ENCODE data around the gene RPS6KA2.
A peak's percentile ranks its signal among the peaks of the same experiment; 100 is the strongest.
"Not testable (repeated sequence)": the region's sequence is repeated elsewhere in the genome, so short reads cannot be mapped to it uniquely, and the experiment has no call there.

RPS6KA2 gene

DNA sequence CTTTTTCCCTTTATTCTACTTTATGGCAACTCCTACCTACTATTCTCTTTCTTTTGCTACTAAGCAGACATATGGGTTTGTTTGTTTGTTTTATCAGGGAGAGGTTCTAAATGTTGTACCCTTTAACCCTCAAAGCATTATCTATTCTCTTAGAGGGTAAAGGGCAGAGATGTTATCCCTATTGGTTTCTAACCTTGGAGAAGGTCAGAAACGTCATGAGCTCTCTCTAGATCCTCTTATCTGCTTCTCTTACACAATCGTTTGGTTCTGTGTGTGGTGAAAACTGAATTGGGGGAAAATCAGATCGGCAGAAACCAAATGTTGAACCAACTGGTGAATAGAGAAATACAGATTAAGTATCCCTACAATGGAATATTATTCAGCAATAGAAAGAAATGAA is 237.9 kb downstream of the RPS6KA2 start:
- DNase-seq (ENCODE audit: low read depth): no peak
- TF ChIP-seq, protein P1, sequence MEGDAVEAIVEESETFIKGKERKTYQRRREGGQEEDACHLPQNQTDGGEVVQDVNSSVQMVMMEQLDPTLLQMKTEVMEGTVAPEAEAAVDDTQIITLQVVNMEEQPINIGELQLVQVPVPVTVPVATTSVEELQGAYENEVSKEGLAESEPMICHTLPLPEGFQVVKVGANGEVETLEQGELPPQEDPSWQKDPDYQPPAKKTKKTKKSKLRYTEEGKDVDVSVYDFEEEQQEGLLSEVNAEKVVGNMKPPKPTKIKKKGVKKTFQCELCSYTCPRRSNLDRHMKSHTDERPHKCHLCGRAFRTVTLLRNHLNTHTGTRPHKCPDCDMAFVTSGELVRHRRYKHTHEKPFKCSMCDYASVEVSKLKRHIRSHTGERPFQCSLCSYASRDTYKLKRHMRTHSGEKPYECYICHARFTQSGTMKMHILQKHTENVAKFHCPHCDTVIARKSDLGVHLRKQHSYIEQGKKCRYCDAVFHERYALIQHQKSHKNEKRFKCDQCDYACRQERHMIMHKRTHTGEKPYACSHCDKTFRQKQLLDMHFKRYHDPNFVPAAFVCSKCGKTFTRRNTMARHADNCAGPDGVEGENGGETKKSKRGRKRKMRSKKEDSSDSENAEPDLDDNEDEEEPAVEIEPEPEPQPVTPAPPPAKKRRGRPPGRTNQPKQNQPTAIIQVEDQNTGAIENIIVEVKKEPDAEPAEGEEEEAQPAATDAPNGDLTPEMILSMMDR (conservative IDR thresholded peaks at IDR 0.05; ENCODE audit: low read length): no peak
- H3K4me3 ChIP-seq (ENCODE audit: low read length): no peak overlapping the region

GRCh38 chr6:166388290-166389004 is 238.6 kb downstream of the RPS6KA2 start:
- no peak for DNase-seq (ENCODE audit: low read depth)
- no peak overlapping the region for H3K4me3 ChIP-seq (ENCODE audit: low read length)
- TF ChIP-seq, protein P1 (conservative IDR thresholded peaks at IDR 0.05; ENCODE audit: low read length): no peak

GRCh38 chr6:166387642-166388289 is 239.3 kb downstream of the RPS6KA2 start:
- TF ChIP-seq, protein P1 (conservative IDR thresholded peaks at IDR 0.05; ENCODE audit: low read length): no peak
- H3K4me3 ChIP-seq (ENCODE audit: low read length): no peak overlapping the region
- DNase-seq (ENCODE audit: low read depth): no peak

GRCh38 chr6:166387098-166387497 is 240.0 kb downstream of the RPS6KA2 start:
- not testable (repeated sequence) for H3K4me3 ChIP-seq (ENCODE audit: low read length)

GRCh38 chr6:166386111-166386510 is 240.9 kb downstream of the RPS6KA2 start:
- DNase-seq (ENCODE audit: low read depth): no peak
- TF ChIP-seq, protein P1 (conservative IDR thresholded peaks at IDR 0.05; ENCODE audit: low read length): no peak
- no peak overlapping the region for H3K4me3 ChIP-seq (ENCODE audit: low read length)

More at GRCh38 chr6:166387098-166387497, 240.0 kb downstream of the RPS6KA2 start:
- DNase-seq (ENCODE audit: low read depth): not testable (repeated sequence)

DNA sequence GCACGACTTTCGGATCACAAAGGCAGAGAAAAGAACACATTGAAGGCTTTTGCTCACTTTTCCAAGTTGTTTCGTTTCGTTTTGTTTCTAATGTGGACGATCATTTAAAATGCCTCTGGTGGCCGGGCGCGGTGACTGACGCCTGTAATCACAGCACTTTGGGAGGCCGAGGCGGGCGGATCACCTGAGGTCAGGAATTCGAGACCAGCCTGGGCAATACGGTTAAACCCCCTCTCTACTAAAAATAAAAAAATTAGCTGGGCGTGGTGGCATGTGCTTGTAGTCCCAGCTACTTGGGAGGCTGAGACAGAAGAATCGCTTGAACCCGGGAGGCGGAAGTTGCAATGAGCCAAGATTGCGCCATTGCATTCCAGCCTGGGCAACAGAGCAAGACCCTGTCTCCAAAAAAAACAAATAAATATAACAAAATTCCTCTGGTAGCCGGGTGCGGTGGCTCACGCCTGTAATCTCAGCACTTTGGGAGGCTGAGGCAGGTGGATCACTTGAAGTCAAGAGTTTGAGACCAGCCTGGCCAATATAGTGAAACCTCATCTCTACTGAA is 243.2 kb downstream of the RPS6KA2 start:
- DNase-seq (ENCODE audit: low read depth): not testable (repeated sequence)
- H3K4me3 ChIP-seq (ENCODE audit: low read length): peak overlapping the region; percentile 64
- TF ChIP-seq, protein P1 (conservative IDR thresholded peaks at IDR 0.05; ENCODE audit: low read length): 0 out of 2 replicates have a peak, but pooled peaks have one; percentile 28

DNA sequence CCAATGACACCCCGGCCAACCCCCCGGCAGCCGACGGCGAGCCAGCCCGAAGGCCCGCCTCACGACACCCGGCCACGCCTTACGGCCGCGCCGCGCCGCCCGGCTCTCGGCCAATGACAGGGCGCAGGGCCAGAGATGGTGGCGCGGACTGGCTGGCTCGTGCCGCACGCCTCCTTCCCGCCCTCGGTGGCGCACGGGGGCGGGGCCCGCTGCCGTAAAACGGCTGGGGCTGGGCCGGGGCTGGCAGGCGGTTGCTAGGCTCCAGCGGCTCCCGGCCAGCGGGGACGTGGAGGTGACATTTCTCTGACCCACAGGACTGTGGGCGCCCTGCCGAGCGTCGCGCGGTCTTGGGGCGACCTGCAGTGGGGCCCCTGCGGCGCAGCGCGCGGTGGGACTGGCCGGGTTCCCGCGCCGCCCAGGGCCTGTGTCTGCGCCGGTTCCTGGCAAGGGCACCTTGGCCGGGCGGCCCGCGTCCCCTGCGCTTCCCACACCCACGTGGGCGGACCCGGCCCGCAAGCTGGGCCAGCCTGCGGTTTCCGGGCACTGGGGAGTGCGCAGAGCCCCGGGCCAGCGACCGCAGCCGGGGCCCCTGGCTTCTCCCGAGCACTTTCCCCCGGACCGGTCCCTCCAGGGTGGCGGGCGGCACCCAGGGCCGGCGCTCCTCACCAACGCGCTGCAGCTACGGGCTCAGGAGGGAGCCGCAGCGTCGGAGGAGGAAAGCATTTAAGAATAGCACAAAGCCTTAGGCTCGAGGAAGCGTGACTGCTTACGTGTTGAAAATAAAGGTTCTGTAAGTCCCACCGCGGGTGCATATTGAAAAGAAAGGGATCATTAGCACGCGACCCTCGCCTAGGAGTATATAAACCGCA is 243.9 kb downstream of the RPS6KA2 start, which contains the start of gene MPC1:
MPC1 (minus strand) TSS at position 8 of the 869 bp plus-strand sequence. CDS start 64 bp downstream, outside the sequence.
- H3K4me3 ChIP-seq (ENCODE audit: low read length): peak within 1 kb of the TSS; percentile 88
- peak; percentile 94 for DNase-seq (ENCODE audit: low read depth)
- TF ChIP-seq, protein P1 (conservative IDR thresholded peaks at IDR 0.05; ENCODE audit: low read length): no peak

Measured in AG10803 (cell line).